Occipital lobe (tissue), 2 donors: ENCODE measurements around the gene ZFYVE27. TPM values are rescaled to one million over a fixed set of nuclear protein-coding genes. Genes with fewer than 3 reads are reported as not detected.

Experiments
- DNase-seq: peaks from one replicate; lab custom pipeline; 2025; lab: John Stamatoyannopoulos, UW
- total RNA-seq: library from RNA; depleted of rRNA; stranded (reverse); fragments of >200 nt; gene quantifications from one replicate; pipeline ENCODE4 v1.2.3, GENCODE V29; 2014

ZFYVE27 gene
- total RNA-seq, 1 donor from 2014 or later, result 49.0 TPM

GRCh38 chr10:97768322-97769315, 31.7 kb downstream of the ZFYVE27 start:
- DNase-seq, result no peak

- DNase-seq, result no peak
Measured at GRCh38 chr10:97770255-97770654, 33.3 kb downstream of the ZFYVE27 start.

- no peak for DNase-seq
Measured at GRCh38 chr10:97771055-97771891, 34.3 kb downstream of the ZFYVE27 start.

GRCh38 chr10:97771913-97772823, 35.2 kb downstream of the ZFYVE27 start, which contains the start of gene SFRP5:
Gene SFRP5, minus strand, starts transcription at chr10:97771999. Its CDS starts 166 bp downstream, at chr10:97771833.
- no peak for DNase-seq

DNA sequence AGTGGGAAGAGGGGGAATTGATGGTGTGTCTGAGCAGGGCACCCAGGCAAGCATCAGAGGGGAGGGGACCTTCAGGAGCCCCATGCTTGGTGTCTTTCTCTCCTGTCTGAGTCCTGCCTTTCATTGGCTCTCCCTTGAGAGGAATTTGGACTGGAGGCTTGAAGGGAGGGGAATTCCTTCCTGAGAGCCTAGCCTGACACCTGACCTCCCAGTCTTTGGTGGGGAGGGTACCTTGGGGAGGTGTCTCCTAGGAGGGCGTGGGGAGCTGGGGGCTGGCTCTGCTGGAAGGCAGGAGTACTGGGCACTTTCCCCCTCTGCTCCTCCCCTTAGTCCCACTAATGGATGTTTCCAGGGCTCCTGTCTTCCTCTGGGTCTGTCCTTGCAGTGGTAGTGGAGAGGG, 36.2 kb downstream of the ZFYVE27 start:
- no peak for DNase-seq

GRCh38 chr10:97774811-97775294, 37.9 kb downstream of the ZFYVE27 start:
- DNase-seq, result no peak

- DNase-seq, result no peak
Measured at GRCh38 chr10:97777143-97777542, 40.2 kb downstream of the ZFYVE27 start.

- no peak for DNase-seq
Measured at GRCh38 chr10:97778452-97779302, 41.7 kb downstream of the ZFYVE27 start.

DNA sequence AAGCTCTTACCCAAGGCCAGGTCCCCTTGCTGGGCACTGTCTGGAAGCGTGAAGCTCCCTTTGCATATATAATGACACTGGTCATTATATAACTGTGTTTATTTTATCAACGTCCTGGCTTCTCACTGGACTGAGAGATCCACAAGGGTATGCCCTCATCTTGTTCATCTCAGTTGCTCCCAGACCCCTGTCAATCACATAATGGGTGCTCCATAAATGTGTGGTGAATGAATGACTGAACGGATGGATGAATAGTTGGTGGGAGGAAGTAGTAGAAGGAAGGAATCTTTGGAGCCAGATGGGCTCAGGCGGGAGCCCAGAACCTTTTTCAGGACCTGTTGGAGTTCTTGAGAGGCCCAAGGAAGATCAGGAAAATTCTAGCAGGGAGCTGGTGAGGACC, 42.6 kb downstream of the ZFYVE27 start:
- DNase-seq, result no peak

- DNase-seq, result no peak
Measured at GRCh38 chr10:97779975-97780374, 43.0 kb downstream of the ZFYVE27 start.

GRCh38 chr10:97780841-97781617, 44.1 kb downstream of the ZFYVE27 start:
- DNase-seq, result no peak

DNA sequence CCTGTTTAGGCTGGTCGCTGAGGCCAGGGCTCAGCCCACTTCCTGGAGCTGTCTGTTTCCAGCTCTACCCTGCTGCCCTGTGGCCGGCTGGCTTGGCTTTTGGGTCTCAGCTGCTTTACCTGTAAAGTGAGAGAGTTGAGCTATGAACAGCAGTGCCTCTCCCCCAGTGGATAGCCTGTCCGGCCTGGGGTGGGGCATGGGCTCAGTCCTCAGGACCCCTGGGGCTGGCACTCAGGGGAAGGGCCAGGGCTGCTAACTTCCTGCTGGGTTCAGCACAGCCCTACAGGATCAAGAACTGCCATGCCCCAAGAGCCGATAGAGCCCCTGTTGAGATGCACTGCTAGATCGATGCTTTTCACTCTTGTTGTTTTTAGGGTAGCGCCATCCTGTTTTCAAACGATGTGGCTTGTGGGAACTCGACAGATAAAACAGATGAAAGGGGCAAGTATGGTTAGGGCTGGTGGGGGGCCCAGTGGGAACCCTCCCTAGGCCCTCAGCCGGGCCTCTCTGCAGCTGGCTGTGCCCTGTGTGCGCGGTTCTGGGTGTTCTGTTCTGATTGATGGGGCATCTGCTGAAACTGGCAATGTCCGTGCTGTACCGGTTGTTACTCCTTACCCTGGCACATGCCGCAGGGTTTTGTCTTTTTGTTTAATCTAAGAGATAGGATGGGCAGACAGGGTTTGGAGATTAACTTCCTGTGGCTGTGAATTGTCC, 44.8 kb downstream of the ZFYVE27 start:
- no peak for DNase-seq

- DNase-seq, result no peak
Measured at GRCh38 chr10:97782455-97783228, 45.7 kb downstream of the ZFYVE27 start.

DNA sequence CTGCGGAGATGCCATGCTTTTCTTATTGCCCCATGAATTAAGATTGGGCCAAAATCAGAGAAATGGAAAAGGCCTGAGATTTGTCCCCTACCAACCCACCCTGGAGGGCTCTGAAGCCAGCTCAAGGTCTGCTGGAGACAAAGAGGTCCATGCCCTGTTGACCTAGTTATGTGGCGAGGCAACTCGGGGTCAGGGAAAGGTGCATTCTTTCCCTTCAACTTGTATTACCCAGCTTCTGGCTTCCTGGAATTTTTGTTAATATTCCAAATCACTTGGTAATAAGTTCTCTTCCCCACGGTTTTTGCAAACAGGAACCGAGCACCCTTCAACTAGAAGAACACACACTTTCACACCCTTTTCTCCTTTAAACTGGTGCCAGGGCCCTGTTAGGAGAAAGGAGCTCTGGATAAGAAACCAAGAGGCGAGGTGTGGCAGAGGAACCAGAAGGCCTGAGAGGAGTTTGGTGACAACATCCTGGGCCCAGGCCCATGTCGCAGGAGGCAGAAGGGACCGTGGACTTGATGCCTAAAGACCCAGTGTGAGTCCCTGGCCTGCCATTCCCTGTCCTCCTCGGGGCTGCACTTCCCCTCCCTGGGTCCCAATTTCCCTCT, 47.4 kb downstream of the ZFYVE27 start:
- no peak for DNase-seq

DNA sequence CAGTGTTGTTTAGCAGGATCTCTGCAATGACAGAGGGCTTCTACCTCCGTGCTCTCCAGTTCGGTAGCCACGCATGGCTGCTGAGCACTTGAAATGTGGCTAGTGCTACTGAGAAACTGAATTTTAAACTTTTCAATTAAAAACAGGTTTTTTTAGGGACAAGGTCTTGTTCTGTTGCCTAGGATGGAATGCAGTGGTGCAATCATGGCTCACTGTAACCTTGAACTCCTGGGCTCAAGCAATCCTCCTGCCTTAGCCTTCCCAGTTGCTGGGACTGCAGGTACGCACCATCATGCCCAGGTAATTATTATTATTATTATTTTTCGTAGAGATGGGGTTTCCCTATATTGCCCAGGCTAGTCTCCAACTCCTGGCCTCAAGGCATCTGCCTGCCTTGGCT, 48.3 kb downstream of the ZFYVE27 start:
- no peak for DNase-seq

GRCh38 chr10:97785731-97786130, 48.8 kb downstream of the ZFYVE27 start:
- no peak for DNase-seq
